Colonic mucosa (tissue), 4 donors: ENCODE results near the gene BRD4. TPM values are rescaled to one million over a fixed set of nuclear protein-coding genes. Genes with fewer than 3 reads are reported as not detected.
A peak's percentile ranks its signal among the peaks of the same experiment; 100 is the strongest.

Experiments used
- DNase-seq: peaks from one replicate; pipeline ENCODE4 v3.0.0-alpha.2; 2020
- H3K27ac ChIP-seq: fragments of 200-600 bp; one replicate; pipeline ENCODE4 v1.8.0; 2021
- H3K27me3 ChIP-seq: fragments of 200-600 bp; one replicate; pipeline ENCODE4 v1.8.0; 2021
- H3K36me3 ChIP-seq: fragments of 200-600 bp; one replicate; pipeline ENCODE4 v1.8.0; 2021
- H3K4me1 ChIP-seq: fragments of 200-600 bp; one replicate; pipeline ENCODE4 v1.8.0; 2021; ENCODE audit warnings: mild to moderate bottlenecking
- H3K4me3 ChIP-seq: fragments of 200-600 bp; one replicate; pipeline ENCODE4 v1.8.0; 2021
- H3K9ac ChIP-seq, 2 donors: one replicate each; pipeline ENCODE4 v1.7.0; 2013; ENCODE audit warnings: control low read depth in 2 of 2, low read depth in 2 of 2, low read length in 2 of 2
- H3K9me3 ChIP-seq: fragments of 200-600 bp; one replicate; pipeline ENCODE4 v1.8.0; 2021
- intact Hi-C: fragments of 100-400 bp; cut with DNase I; formaldehyde crosslinking; loops from one replicate; pipeline ENCODE4 v1.14.1; 2022
- total RNA-seq, 2 donors: library from RNA; stranded (reverse); fragmentation: NEBNext Ultra II Directional in 1 of 2; extraction: Animal tissue kit (Norgen Biotek cat#: 25700) in 1 of 2; gene quantifications; one replicate each; pipeline ENCODE4 v1.2.1, GENCODE V29; 2021
- TF ChIP-seq, protein P1 (sequence below): fragments of 200-600 bp; IDR thresholded peaks from one replicate; pipeline ENCODE4 v1.8.0; 2022; ENCODE audit warnings: antibody characterized with exemption, mild to moderate bottlenecking
- donor health status: healthy.
- donor health status: DM: no; HTN: no; CAD: no.
- donor health status: DM: no; HTN: no; CAD: no.

The BRD4 gene
- total RNA-seq, 2 donors from 2014 or later = 67.2 to 82.7 TPM

DNA sequence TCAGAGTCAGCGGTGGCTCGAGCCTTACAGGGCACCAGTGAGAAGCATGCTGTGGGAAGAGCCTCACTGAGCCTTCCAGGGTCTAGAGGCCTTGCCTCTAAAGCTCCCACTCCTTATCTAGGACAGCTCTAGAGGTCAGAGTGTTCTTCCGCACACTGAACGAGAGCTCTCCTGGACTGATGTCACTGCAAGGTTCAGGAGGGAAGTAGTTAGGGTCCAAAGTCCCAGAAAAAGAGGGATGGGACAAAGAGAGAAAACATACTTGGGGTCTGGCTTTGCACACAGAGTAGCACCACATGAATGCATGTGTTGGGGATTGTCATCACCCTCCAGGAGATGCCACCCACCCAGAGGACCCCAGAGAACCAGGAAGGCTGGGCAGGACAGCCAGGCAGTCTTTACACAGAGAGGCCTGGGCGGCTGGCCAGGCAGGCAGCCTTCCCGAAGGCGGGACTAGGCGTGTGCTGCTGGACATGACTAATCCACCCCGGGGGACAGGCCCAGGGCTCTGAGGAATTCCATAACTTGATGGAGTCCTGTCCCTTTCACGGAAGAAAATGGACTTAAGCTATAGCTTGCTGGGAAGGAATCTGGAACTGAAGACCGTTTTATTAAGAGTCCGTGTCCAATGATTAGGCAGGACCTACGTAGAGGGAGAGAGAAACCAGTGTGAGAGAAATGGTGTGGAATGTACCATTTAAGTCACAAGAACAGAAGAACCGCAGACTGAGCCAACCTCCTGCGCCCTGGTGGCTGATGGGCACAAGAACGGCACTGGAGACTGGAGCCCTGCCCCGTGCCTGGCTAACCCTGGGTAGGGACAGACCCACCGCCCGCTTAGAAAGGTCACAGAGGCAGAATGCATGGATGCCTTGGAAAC lies 83.5 kb downstream of the BRD4 start:
- peaks cover 19% of the 10 kb centered on the region for H3K4me1 ChIP-seq
- no peak overlapping the region for H3K4me3 ChIP-seq
- TF ChIP-seq, protein P1, sequence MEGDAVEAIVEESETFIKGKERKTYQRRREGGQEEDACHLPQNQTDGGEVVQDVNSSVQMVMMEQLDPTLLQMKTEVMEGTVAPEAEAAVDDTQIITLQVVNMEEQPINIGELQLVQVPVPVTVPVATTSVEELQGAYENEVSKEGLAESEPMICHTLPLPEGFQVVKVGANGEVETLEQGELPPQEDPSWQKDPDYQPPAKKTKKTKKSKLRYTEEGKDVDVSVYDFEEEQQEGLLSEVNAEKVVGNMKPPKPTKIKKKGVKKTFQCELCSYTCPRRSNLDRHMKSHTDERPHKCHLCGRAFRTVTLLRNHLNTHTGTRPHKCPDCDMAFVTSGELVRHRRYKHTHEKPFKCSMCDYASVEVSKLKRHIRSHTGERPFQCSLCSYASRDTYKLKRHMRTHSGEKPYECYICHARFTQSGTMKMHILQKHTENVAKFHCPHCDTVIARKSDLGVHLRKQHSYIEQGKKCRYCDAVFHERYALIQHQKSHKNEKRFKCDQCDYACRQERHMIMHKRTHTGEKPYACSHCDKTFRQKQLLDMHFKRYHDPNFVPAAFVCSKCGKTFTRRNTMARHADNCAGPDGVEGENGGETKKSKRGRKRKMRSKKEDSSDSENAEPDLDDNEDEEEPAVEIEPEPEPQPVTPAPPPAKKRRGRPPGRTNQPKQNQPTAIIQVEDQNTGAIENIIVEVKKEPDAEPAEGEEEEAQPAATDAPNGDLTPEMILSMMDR = no peak
- no peaks in the 10 kb centered on the region for H3K27me3 ChIP-seq
- peak overlapping the region; percentile 68 for H3K27ac ChIP-seq
- H3K36me3 ChIP-seq = peaks cover 10% of the 10 kb centered on the region
- H3K9ac ChIP-seq = peak overlapping the region; percentile 41 to 56
- DNase-seq = peak; percentile 72
- intact Hi-C loops = no loop called here
- H3K9me3 ChIP-seq = no peaks in the 10 kb centered on the region

DNA sequence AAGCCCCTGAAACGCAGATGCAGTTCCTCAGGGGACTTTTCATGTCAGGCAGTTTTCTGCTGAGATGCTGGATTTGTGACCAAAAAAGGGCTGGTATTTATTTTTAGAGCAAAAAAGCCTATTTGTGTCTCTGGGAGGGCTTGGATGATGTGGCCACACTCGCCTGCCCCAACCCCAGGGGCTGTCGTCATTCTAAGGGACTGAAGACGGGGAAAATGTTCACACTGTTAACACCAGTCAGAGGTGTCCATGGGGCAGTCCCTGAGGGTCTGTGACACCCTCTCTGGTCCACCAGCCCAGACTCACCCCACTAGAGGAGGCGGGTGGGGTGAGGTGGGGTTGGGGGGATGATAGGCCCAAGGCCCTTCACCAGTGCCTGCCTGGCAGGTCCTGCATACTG lies 84.2 kb downstream of the BRD4 start:
- H3K27ac ChIP-seq = peak overlapping the region; percentile 68
- no peak for DNase-seq
- peaks cover 10% of the 10 kb centered on the region for H3K36me3 ChIP-seq
- H3K4me1 ChIP-seq = peaks cover 19% of the 10 kb centered on the region
- no peaks in the 10 kb centered on the region for H3K27me3 ChIP-seq
- H3K4me3 ChIP-seq = no peak overlapping the region
- H3K9me3 ChIP-seq = no peaks in the 10 kb centered on the region
- no peak overlapping the region for H3K9ac ChIP-seq
- TF ChIP-seq, protein P1 = no peak
- intact Hi-C loops = no loop called here

DNA sequence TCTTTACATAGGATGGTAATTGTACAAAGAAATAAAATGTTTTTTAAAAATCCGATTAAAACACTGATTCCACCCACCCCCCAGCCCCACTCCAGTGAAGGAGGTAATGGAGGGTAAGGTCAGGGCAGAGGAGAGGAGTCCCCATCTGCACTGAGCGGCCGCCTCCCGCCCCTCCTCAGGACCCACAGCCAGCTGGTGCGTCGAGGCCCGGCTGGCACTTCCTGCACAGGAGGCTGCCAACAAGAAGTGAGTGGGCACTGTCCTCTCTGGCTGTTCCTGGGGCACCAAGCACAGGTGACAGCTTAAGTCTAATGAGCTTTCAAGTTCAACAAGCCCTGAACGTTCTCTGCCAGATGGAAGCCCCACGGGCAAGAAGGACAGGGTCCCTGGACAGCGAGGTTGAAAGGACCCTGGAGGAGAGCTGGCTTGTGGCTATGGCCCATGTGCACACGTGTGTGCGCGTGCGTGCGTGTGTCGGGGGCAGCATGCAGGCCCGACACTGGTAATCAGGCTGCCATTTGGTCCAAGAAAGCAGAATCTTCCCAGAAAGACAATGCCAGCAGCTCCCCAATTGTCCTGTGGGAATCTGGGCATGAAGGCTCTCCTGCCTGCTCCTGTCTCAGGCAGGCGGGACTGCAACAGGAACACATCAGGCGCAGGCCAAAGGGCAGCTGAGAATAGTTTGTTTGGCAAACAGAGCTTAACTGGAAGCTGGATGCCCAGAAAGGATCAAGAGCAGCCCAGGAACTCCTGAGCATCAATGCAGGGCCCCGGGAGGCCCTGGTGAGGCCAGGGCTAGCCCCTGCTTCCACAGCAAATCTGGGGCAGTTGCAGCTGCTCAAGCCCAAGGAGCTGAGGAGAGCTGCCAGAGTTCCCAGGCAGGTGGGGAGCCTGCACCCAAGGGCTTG lies 85.0 kb downstream of the BRD4 start:
- Histone ChIP-seq H3K36me3 (peaks cover 10% of the 10 kb centered on the region), H3K27me3 (no peaks in the 10 kb centered on the region), H3K4me1 (peaks cover 19% of the 10 kb centered on the region), H3K9ac (no peak overlapping the region), H3K27ac (peak overlapping the region; percentile 68), H3K4me3 (no peak overlapping the region), H3K9me3 (no peaks in the 10 kb centered on the region)
- intact Hi-C loops = no loop called here
- TF ChIP-seq, protein P1 = no peak
- DNase-seq = no peak

DNA sequence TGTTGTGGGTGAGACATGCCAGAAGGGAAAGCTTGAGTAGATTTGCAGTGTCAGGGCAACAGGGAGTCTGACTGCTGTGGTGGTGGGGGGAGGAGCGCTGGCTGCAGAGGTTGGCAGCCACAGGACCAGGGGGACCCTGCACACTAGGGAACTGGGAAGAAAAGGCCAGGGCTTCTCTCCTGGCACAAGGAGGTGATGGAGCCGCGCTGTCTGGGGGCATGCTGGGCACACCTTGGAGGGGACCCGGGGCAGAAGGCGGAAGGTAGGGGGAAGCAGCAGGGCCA lies 86.2 kb downstream of the BRD4 start:
- intact Hi-C loops = no loop called here
- Histone ChIP-seq H3K36me3 (peaks cover 16% of the 10 kb centered on the region), H3K27ac (peak overlapping the region; percentile 7)

More for the DNA sequence above, 86.2 kb downstream of the BRD4 start:
- DNase-seq = no peak
- Histone ChIP-seq H3K27me3 (no peaks in the 10 kb centered on the region), H3K9me3 (no peaks in the 10 kb centered on the region), H3K9ac (peak overlapping the region in 1 of 2 donors; percentile 1), H3K4me3 (no peak overlapping the region), H3K4me1 (peaks cover 19% of the 10 kb centered on the region)
- TF ChIP-seq, protein P1 = no peak
